HG02884 (cell line): Measurements from ENCODE around the gene SKAP2.

Experiments
- ATAC-seq: cut with Tn5 transposase; IDR thresholded peaks from one replicate; pipeline ENCODE4 v1.9.1; 2021; ENCODE audit warnings: mild to moderate bottlenecking, moderate library complexity; ENCODE audit not compliant: unreplicated experiment

SKAP2 gene

GRCh38 chr7:26668821-26669220 is 195.6 kb downstream of the SKAP2 start:
- ATAC-seq, result no peak

- ATAC-seq, result peak; percentile 57
Observed at GRCh38 chr7:26667514-26668133, 196.8 kb downstream of the SKAP2 start.

GRCh38 chr7:26664735-26665416 is 199.5 kb downstream of the SKAP2 start:
- ATAC-seq, result no peak

GRCh38 chr7:26664274-26664673 is 200.1 kb downstream of the SKAP2 start:
- ATAC-seq, result no peak

- no peak for ATAC-seq
Observed at GRCh38 chr7:26663874-26664273, 200.5 kb downstream of the SKAP2 start.

GRCh38 chr7:26662646-26663045 is 201.7 kb downstream of the SKAP2 start:
- no peak for ATAC-seq

- ATAC-seq, result no peak
Observed at GRCh38 chr7:26659121-26659520, 205.3 kb downstream of the SKAP2 start.

- ATAC-seq, result no peak
Observed at GRCh38 chr7:26658389-26659084, 205.9 kb downstream of the SKAP2 start.

GRCh38 chr7:26657686-26658388 is 206.6 kb downstream of the SKAP2 start:
- ATAC-seq, result no peak

GRCh38 chr7:26657206-26657641 is 207.2 kb downstream of the SKAP2 start:
- ATAC-seq, result no peak

- ATAC-seq, result no peak
Observed at GRCh38 chr7:26656735-26657134, 207.7 kb downstream of the SKAP2 start.

- ATAC-seq, result no peak
Observed at GRCh38 chr7:26655781-26656180, 208.6 kb downstream of the SKAP2 start.

- ATAC-seq, result no peak
Observed at GRCh38 chr7:26653430-26654399, 210.7 kb downstream of the SKAP2 start.

GRCh38 chr7:26652401-26653100 is 211.8 kb downstream of the SKAP2 start:
- no peak for ATAC-seq

- ATAC-seq, result no peak
Observed at GRCh38 chr7:26650103-26650502, 214.3 kb downstream of the SKAP2 start.

- no peak for ATAC-seq
Observed at GRCh38 chr7:26649388-26649787, 215.0 kb downstream of the SKAP2 start.

GRCh38 chr7:26648554-26648953 is 215.8 kb downstream of the SKAP2 start:
- no peak for ATAC-seq

- ATAC-seq, result no peak
Observed at GRCh38 chr7:26646336-26647048, 217.9 kb downstream of the SKAP2 start.

GRCh38 chr7:26645121-26645520 is 219.3 kb downstream of the SKAP2 start:
- ATAC-seq, result no peak
